Measurements from ENCODE around the gene ZNF664.

GRCh38 chr12:123984903-123985302 is 11.9 kb downstream of the ZNF664 start:
- TF ChIP-seq RFX5 (IDR thresholded peaks at IDR 0.05; ENCODE audit: low read depth, low read length) (no peak), CEBPB (IDR thresholded peaks at IDR 0.05; ENCODE audit: low read depth, low read length) (no peak), POLR2A (IDR thresholded peaks at IDR 0.05; ENCODE audit: low read depth, low read length) (no peak), SMC3 (IDR thresholded peaks at IDR 0.05; ENCODE audit: low read depth, low read length) (no peak), FOS (IDR thresholded peaks at IDR 0.05; ENCODE audit: low read depth, low read length) (no peak), MXI1 (IDR thresholded peaks at IDR 0.05; ENCODE audit: borderline replicate concordance, low read depth, low read length) (no peak), CHD1 (IDR thresholded peaks at IDR 0.05; ENCODE audit: low read depth, low read length) (no peak), MAZ (IDR thresholded peaks at IDR 0.05; ENCODE audit: borderline replicate concordance, low read depth, low read length) (no peak), BHLHE40 (IDR thresholded peaks at IDR 0.05; ENCODE audit: low read depth, low read length) (no peak), MAFK (IDR thresholded peaks at IDR 0.05; ENCODE audit: low read depth, low read length) (no peak), RAD21 (IDR thresholded peaks at IDR 0.05; ENCODE audit: low read length) (no peak), NFE2L2 (IDR thresholded peaks at IDR 0.05; ENCODE audit: low read depth, low read length) (no peak)
- TF ChIP-seq, protein P1, sequence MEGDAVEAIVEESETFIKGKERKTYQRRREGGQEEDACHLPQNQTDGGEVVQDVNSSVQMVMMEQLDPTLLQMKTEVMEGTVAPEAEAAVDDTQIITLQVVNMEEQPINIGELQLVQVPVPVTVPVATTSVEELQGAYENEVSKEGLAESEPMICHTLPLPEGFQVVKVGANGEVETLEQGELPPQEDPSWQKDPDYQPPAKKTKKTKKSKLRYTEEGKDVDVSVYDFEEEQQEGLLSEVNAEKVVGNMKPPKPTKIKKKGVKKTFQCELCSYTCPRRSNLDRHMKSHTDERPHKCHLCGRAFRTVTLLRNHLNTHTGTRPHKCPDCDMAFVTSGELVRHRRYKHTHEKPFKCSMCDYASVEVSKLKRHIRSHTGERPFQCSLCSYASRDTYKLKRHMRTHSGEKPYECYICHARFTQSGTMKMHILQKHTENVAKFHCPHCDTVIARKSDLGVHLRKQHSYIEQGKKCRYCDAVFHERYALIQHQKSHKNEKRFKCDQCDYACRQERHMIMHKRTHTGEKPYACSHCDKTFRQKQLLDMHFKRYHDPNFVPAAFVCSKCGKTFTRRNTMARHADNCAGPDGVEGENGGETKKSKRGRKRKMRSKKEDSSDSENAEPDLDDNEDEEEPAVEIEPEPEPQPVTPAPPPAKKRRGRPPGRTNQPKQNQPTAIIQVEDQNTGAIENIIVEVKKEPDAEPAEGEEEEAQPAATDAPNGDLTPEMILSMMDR (conservative IDR thresholded peaks at IDR 0.05; ENCODE audit: low read depth, low read length), result no peak
- TF ChIP-seq, protein P2, sequence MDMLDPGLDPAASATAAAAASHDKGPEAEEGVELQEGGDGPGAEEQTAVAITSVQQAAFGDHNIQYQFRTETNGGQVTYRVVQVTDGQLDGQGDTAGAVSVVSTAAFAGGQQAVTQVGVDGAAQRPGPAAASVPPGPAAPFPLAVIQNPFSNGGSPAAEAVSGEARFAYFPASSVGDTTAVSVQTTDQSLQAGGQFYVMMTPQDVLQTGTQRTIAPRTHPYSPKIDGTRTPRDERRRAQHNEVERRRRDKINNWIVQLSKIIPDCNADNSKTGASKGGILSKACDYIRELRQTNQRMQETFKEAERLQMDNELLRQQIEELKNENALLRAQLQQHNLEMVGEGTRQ (IDR thresholded peaks at IDR 0.05; ENCODE audit: low read depth, low read length), result no peak

Measured in IMR-90 (cell line).